NB4 (cell line): Measurements from ENCODE around the gene CXCL8.
"Not testable (repeated sequence)": the region's sequence is repeated elsewhere in the genome, so short reads cannot be mapped to it uniquely, and the experiment has no call there.

Source experiments
- DNase-seq: peaks from one replicate; pipeline ENCODE4 v3.0.0; 2010; ENCODE audit warnings: low read depth
- H3K4me3 ChIP-seq: one replicate; pipeline ENCODE4 v1.5.1; 2011; ENCODE audit warnings: mild to moderate bottlenecking, low read depth, low read length, moderate library complexity
- MAX ChIP-seq: IDR thresholded peaks from 2 replicates; pipeline ENCODE4 v1.6.1; 2011; ENCODE audit warnings: low read depth, low read length
- MYC ChIP-seq: IDR thresholded peaks from 2 replicates; pipeline ENCODE4 v1.6.1; 2011; ENCODE audit warnings: low read depth, low read length
- POLR2A ChIP-seq: IDR thresholded peaks from 2 replicates; pipeline ENCODE4 v1.6.1; 2011; ENCODE audit warnings: mild to moderate bottlenecking; ENCODE audit not compliant: insufficient read length; ENCODE audit errors: extremely low read depth
- TF ChIP-seq, protein P1 (sequence below): IDR thresholded peaks from one replicate; pipeline ENCODE4 v1.5.1; 2012; ENCODE audit warnings: low read depth, low read length

The CXCL8 gene

GRCh38 chr4:73740353-73740778, at the start of gene CXCL8:
Gene CXCL8, plus strand, starts transcription at chr4:73740569. Its CDS starts 90 bp downstream, at chr4:73740659.
- TF ChIP-seq MAX (no peak), MYC (no peak), POLR2A (no peak)
- TF ChIP-seq, protein P1, sequence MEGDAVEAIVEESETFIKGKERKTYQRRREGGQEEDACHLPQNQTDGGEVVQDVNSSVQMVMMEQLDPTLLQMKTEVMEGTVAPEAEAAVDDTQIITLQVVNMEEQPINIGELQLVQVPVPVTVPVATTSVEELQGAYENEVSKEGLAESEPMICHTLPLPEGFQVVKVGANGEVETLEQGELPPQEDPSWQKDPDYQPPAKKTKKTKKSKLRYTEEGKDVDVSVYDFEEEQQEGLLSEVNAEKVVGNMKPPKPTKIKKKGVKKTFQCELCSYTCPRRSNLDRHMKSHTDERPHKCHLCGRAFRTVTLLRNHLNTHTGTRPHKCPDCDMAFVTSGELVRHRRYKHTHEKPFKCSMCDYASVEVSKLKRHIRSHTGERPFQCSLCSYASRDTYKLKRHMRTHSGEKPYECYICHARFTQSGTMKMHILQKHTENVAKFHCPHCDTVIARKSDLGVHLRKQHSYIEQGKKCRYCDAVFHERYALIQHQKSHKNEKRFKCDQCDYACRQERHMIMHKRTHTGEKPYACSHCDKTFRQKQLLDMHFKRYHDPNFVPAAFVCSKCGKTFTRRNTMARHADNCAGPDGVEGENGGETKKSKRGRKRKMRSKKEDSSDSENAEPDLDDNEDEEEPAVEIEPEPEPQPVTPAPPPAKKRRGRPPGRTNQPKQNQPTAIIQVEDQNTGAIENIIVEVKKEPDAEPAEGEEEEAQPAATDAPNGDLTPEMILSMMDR, result no peak
- H3K4me3 ChIP-seq, result peak within 1 kb of the TSS; percentile 71
- DNase-seq, result peak; percentile 76

- H3K4me3 ChIP-seq, DNase-seq: not testable (repeated sequence)
These were observed 49.2 kb upstream of the CXCL8 start for GRCh38 chr4:73691201-73691600.

- TF ChIP-seq, protein P1, result no peak
- no peak for DNase-seq
- H3K4me3 ChIP-seq, result no peak overlapping the region
These were observed 48.6 kb upstream of the CXCL8 start for GRCh38 chr4:73691759-73692158.

DNA sequence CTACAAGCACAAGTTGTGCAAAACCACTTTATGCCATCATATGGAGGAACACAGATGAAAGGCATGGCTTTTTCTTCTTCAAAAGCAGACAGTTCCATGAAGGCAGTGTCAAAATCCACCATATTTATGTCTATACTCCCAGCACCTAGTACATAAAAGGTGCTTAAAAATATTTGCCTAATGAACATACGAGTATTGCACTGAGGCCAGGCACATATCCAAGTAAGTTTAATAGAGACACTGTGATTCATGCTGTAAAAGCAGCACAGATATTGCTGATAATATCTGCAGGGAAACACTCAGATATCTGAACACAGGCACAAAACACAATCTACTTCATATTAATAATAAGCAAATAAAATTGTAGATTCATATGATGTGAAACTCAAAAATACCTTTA, 48.1 kb upstream of the CXCL8 start:
- H3K4me3 ChIP-seq, result no peak overlapping the region
- TF ChIP-seq MYC (no peak), MAX (no peak), POLR2A (no peak)
- TF ChIP-seq, protein P1, result no peak
- no peak for DNase-seq

DNA sequence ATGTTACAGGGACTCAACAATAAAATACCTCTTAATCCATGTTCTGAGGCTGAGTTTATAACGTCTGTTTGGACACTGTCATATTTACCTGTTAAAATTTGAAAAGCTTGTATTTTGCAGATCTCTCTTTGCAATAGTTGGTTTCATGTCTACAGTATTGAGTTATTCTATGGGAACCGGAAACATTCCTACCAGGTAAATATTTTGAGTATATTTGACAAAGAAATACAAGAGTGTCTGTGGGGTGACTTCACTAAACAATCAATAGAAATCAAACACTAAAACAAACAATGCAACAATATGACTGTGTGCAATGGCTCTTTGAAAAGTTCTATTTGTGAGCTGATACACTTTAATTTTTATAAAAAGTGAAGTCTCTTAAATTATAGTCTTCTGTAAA, 47.7 kb upstream of the CXCL8 start:
- H3K4me3 ChIP-seq, result no peak overlapping the region
- DNase-seq, result no peak
- no peak for TF ChIP-seq POLR2A

GRCh38 chr4:73693811-73694210, 46.6 kb upstream of the CXCL8 start:
- DNase-seq, result no peak
- TF ChIP-seq MYC, result no peak
- no peak for TF ChIP-seq MAX
- TF ChIP-seq POLR2A, result no peak
- TF ChIP-seq, protein P1, result no peak
- H3K4me3 ChIP-seq, result no peak overlapping the region

- peak; percentile 35 for DNase-seq
- H3K4me3 ChIP-seq, result no peak overlapping the region
- TF ChIP-seq, protein P1, result no peak
- TF ChIP-seq MAX (no peak), POLR2A (no peak), MYC (no peak)
These were observed 42.2 kb upstream of the CXCL8 start for GRCh38 chr4:73698217-73698616.
